NCI-H1694 treated with DMSO at 0.1 percent for 48 hours (cell line): ENCODE measurements around the gene CDC42EP3.

Experiments
- DNase-seq: peaks from one replicate; lab custom pipeline; 2025; lab: John Stamatoyannopoulos, UW

The CDC42EP3 gene

GRCh38 chr2:37618326-37618725, 53.1 kb downstream of the CDC42EP3 start:
- no peak for DNase-seq

- no peak for DNase-seq
These were observed 54.1 kb downstream of the CDC42EP3 start for GRCh38 chr2:37617119-37617892.

GRCh38 chr2:37616677-37617005, 54.8 kb downstream of the CDC42EP3 start:
- DNase-seq, result no peak

GRCh38 chr2:37615804-37616676, 55.4 kb downstream of the CDC42EP3 start:
- DNase-seq, result no peak

- no peak for DNase-seq
These were observed 57.2 kb downstream of the CDC42EP3 start for GRCh38 chr2:37614061-37614738.

GRCh38 chr2:37612382-37612781, 59.1 kb downstream of the CDC42EP3 start:
- DNase-seq, result no peak

GRCh38 chr2:37610638-37611289, 60.7 kb downstream of the CDC42EP3 start:
- DNase-seq, result no peak

GRCh38 chr2:37609782-37610181, 61.7 kb downstream of the CDC42EP3 start:
- no peak for DNase-seq

GRCh38 chr2:37604716-37605115, 66.7 kb downstream of the CDC42EP3 start:
- DNase-seq, result no peak

- no peak for DNase-seq
These were observed 68.7 kb downstream of the CDC42EP3 start for GRCh38 chr2:37602702-37603101.

- DNase-seq, result no peak
These were observed 69.4 kb downstream of the CDC42EP3 start for GRCh38 chr2:37602040-37602439.

GRCh38 chr2:37601569-37601968, 69.9 kb downstream of the CDC42EP3 start:
- DNase-seq, result no peak

- DNase-seq, result no peak
These were observed 70.7 kb downstream of the CDC42EP3 start for GRCh38 chr2:37600735-37601134.

GRCh38 chr2:37599688-37600525, 71.5 kb downstream of the CDC42EP3 start:
- no peak for DNase-seq

GRCh38 chr2:37593694-37594093, 77.7 kb downstream of the CDC42EP3 start:
- no peak for DNase-seq

GRCh38 chr2:37593024-37593423, 78.4 kb downstream of the CDC42EP3 start:
- no peak for DNase-seq
